ENCODE measurements around the gene ENTPD2.
A peak's percentile ranks its signal among the peaks of the same experiment; 100 is the strongest.

The ENTPD2 gene

GRCh38 chr9:137079401-137079787, 25.5 kb upstream of the ENTPD2 start:
- no peak for DNase-seq (ENCODE audit: low read depth)

- no peak for DNase-seq (ENCODE audit: low read depth)
These were observed 25.0 kb upstream of the ENTPD2 start for GRCh38 chr9:137078701-137079400.

GRCh38 chr9:137077758-137078693, 24.2 kb upstream of the ENTPD2 start:
- DNase-seq (ENCODE audit: low read depth): peak; percentile 36

GRCh38 chr9:137077010-137077747, 23.3 kb upstream of the ENTPD2 start, which contains the start of gene UAP1L1:
Gene UAP1L1, plus strand, starts transcription at chr9:137077517. Its CDS starts 16 bp downstream, at chr9:137077533.
- DNase-seq (ENCODE audit: low read depth): peak; percentile 74

- no peak for DNase-seq (ENCODE audit: low read depth)
These were observed 22.8 kb upstream of the ENTPD2 start for GRCh38 chr9:137076636-137077009.

- DNase-seq (ENCODE audit: low read depth): no peak
These were observed 21.5 kb upstream of the ENTPD2 start for GRCh38 chr9:137075275-137075775.

- DNase-seq (ENCODE audit: low read depth): no peak
These were observed 20.9 kb upstream of the ENTPD2 start for GRCh38 chr9:137074657-137075274.

- no peak for DNase-seq (ENCODE audit: low read depth)
These were observed 20.1 kb upstream of the ENTPD2 start for GRCh38 chr9:137073992-137074399.

- no peak for DNase-seq (ENCODE audit: low read depth)
These were observed 17.4 kb upstream of the ENTPD2 start for GRCh38 chr9:137071282-137071681.

GRCh38 chr9:137070906-137071275, 17.0 kb upstream of the ENTPD2 start:
- DNase-seq (ENCODE audit: low read depth): no peak

- peak; percentile 93 for DNase-seq (ENCODE audit: low read depth)
These were observed 16.5 kb upstream of the ENTPD2 start, which contains the start of gene SAPCD2 for GRCh38 chr9:137070201-137070905. Gene SAPCD2, minus strand, starts transcription at chr9:137070557. Its CDS starts 97 bp downstream, at chr9:137070460.

- no peak for DNase-seq (ENCODE audit: low read depth)
These were observed 15.7 kb upstream of the ENTPD2 start for GRCh38 chr9:137069508-137070091.

- no peak for DNase-seq (ENCODE audit: low read depth)
These were observed 15.0 kb upstream of the ENTPD2 start for GRCh38 chr9:137068539-137069507.

- DNase-seq (ENCODE audit: low read depth): peak; percentile 82
These were observed 14.1 kb upstream of the ENTPD2 start for GRCh38 chr9:137067860-137068538.

GRCh38 chr9:137066096-137066861, 12.4 kb upstream of the ENTPD2 start:
- no peak for DNase-seq (ENCODE audit: low read depth)

GRCh38 chr9:137065336-137065967, 11.6 kb upstream of the ENTPD2 start:
- no peak for DNase-seq (ENCODE audit: low read depth)

- DNase-seq (ENCODE audit: low read depth): no peak
These were observed 11.0 kb upstream of the ENTPD2 start for GRCh38 chr9:137064880-137065164.

Measured in ELR (cell line).